Measurements from ENCODE around the gene DGKI.

The DGKI gene

DNA sequence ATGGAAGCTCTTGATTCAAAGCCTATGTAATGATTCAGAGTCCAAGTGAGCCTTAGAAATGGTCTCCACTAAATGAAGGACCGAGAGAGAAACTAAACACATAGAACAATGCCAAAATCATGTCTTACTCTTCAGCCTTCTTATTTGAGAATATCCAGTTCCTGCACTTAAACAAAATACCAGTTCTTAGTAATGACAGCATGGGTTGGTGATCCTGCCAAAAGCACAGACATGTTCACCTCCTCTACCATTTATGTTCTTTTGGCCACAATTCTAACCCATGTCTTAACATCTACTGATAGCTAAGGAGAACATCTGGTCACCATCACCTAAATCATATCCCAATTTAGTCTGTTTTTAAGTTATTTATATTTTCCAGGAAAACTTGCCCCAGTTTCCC lies 263.6 kb downstream of the DGKI start:
- in situ Hi-C loops (cut with HindIII; ENCODE audit: low pct_ligation_motif_present, low sequenced_read_pairs), result loop anchor here (25.0 kb wide), 1 partner anchor 421 kb away; no protein-coding TSS in a partner anchor

DNA sequence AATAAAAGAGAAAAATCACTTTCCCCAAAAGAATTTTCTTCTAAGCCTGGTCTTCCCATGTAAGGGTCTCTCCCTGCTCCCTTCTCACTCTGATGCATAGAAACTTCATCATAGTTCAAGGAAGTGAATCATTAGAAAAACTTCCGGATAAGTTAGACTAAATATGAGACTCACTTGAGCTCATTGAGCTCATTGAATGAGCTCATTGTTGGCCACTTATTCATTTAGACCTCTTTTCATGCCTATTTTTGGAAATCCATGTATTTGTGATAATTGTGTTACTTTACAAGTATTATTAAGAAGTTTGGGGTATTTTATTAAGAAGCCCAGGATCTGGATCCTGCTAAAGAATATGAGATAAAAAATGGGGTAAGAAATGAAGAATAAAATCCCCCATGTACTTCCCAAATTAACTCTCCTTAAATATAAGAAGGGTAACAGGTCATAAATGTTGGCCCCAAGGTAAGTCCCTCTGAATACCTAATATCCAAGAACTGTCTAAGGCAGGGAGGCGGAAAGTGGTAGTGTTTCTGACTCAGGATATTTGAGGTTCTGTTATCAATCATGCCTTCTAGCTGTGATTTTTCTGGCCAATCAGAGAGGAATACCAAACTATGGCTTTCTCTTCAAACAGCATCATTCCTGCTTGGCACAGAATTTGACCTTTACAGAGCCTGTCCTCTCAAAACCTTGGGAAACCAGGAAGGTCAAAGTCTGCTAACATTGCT lies 266.7 kb downstream of the DGKI start:
- Histone ChIP-seq H3K4me3 (ENCODE audit: low read depth, low read length) (no peak overlapping the region), H3K36me3 (replicated peaks) (no peaks in the 10 kb centered on the region), H3K27ac (peak overlapping the region; percentile 88), H3K27me3 (replicated peaks) (no peaks in the 10 kb centered on the region)
- in situ Hi-C loops (cut with HindIII; ENCODE audit: low pct_ligation_motif_present, low sequenced_read_pairs), result loop anchor here (25.0 kb wide), 1 partner anchor 418 kb away; no protein-coding TSS in a partner anchor
- no peak for TF ChIP-seq CTCF (IDR thresholded peaks at IDR 0.05; ENCODE audit: low read depth, low read length, missing control alignments)
- DNase-seq, result peak; percentile 73

More for the DNA sequence above, 263.6 kb downstream of the DGKI start:
- no peak for TF ChIP-seq CTCF (IDR thresholded peaks at IDR 0.05; ENCODE audit: low read depth, low read length, missing control alignments)
- Histone ChIP-seq H3K4me3 (ENCODE audit: low read depth, low read length) (no peak overlapping the region), H3K36me3 (replicated peaks) (no peaks in the 10 kb centered on the region), H3K27ac (no peak overlapping the region), H3K27me3 (replicated peaks) (no peaks in the 10 kb centered on the region)
- no peak for DNase-seq

- H3K27me3 ChIP-seq (replicated peaks), result no peaks in the 10 kb centered on the region
- no peaks in the 10 kb centered on the region for H3K36me3 ChIP-seq (replicated peaks)
- peak overlapping the region; percentile 88 for H3K27ac ChIP-seq
- DNase-seq, result no peak
- H3K4me3 ChIP-seq (ENCODE audit: low read depth, low read length), result no peak overlapping the region
- in situ Hi-C loops (cut with HindIII; ENCODE audit: low pct_ligation_motif_present, low sequenced_read_pairs), result loop anchor here (25.0 kb wide), 1 partner anchor 416 kb away; no protein-coding TSS in a partner anchor
- TF ChIP-seq CTCF (IDR thresholded peaks at IDR 0.05; ENCODE audit: low read depth, low read length, missing control alignments), result no peak
Measured at GRCh38 chr7:137578541-137578940, 268.2 kb downstream of the DGKI start.

DNA sequence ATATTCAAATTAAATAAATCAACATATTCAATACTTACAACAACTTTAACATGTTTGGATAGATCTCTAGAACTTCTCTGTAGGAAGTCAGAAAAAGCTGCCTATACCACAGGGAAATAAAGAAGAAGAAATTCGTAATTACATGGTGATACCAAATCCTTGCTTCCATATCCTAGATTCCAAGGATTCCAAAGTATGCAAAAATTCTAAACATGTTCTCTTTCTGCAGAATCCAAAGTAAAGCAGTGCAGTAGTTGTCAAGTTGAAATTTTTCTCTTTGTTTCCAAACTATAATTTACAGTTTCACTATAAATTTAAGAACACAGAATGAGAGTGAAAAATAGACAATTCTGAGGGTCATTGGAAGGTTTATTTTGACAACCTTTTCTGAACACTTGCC lies 269.6 kb downstream of the DGKI start:
- in situ Hi-C loops (cut with HindIII; ENCODE audit: low pct_ligation_motif_present, low sequenced_read_pairs), result loop anchor here (25.0 kb wide), 1 partner anchor 415 kb away; no protein-coding TSS in a partner anchor
- no peak for DNase-seq
- H3K27ac ChIP-seq, result no peak overlapping the region
- no peak for TF ChIP-seq CTCF (IDR thresholded peaks at IDR 0.05; ENCODE audit: low read depth, low read length, missing control alignments)
- no peaks in the 10 kb centered on the region for H3K27me3 ChIP-seq (replicated peaks)
- no peaks in the 10 kb centered on the region for H3K36me3 ChIP-seq (replicated peaks)
- H3K4me3 ChIP-seq (ENCODE audit: low read depth, low read length), result no peak overlapping the region

GRCh38 chr7:137576481-137576880 lies 270.3 kb downstream of the DGKI start:
- no peak for DNase-seq
- Histone ChIP-seq H3K4me3 (ENCODE audit: low read depth, low read length) (no peak overlapping the region), H3K27me3 (replicated peaks) (no peaks in the 10 kb centered on the region), H3K36me3 (replicated peaks) (no peaks in the 10 kb centered on the region), H3K27ac (no peak overlapping the region)
- TF ChIP-seq CTCF (IDR thresholded peaks at IDR 0.05; ENCODE audit: low read depth, low read length, missing control alignments), result no peak
- in situ Hi-C loops (cut with HindIII; ENCODE audit: low pct_ligation_motif_present, low sequenced_read_pairs), result loop anchor here (25.0 kb wide), 1 partner anchor 414 kb away; no protein-coding TSS in a partner anchor

All from brain microvascular endothelial cell (primary cell).